Umbilical cord (tissue), 2 donors: ENCODE results near the gene CLSTN2. TPM values are rescaled to one million over a fixed set of nuclear protein-coding genes. Genes with fewer than 3 reads are reported as not detected.

ENCODE experiments used
- DNase-seq: peaks from one replicate; pipeline ENCODE4 v3.0.0-alpha.2; 2015; ENCODE audit warnings: low spot score
- total RNA-seq: library from RNA; depleted of rRNA; stranded (reverse); fragments of >200 nt; gene quantifications from one replicate; pipeline ENCODE4 v1.2.3, GENCODE V29; 2014; ENCODE audit warnings: low replicate concordance; ENCODE audit not compliant: insufficient read depth

CLSTN2 gene
- total RNA-seq, 1 donor from 2014 or later: 8.9 TPM

DNA sequence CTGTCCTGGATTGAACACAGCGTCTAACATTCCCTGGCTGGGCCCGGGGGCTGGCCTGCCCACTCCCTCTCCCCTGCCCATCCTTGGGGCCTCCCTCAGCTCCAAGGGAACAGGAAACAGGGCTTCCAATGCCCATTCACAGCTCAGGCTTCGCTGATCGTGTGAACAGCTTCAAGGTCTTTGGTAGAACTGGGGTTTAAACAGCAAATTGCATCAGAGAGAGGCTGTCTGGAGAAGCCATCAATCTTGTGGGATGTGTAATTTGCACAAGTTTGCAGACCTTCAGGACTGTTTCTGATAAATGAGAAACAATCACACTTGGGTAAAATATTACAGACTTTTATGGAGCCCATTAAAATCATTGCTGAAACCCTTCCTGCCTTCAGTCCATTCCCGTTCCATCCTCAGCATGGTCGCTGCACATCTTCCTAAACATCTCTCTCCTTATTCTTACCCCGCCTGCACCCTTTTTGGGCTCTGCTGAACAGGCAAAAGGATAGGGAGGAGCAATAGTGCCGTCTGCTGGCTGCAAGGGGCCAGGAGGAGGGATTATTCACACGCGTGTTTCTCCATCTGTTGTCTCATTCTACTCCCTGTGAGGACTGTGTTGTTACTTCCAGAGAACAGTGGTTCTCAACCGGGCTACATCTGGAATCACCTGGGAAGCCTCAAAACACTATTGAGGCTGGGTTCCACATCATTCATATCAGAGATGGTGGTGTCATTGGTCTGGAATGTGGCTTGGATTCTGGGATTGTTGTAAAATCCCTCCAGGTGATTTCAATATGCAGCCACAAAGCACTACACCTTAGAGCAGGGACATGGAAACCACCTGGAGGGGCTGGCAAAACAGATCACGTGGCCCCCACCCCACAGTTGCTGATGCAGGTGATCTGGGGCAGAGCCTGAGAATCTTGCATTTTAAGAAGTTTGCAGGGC is 116.3 kb downstream of the CLSTN2 start:
- DNase-seq: peak; percentile 7

DNA sequence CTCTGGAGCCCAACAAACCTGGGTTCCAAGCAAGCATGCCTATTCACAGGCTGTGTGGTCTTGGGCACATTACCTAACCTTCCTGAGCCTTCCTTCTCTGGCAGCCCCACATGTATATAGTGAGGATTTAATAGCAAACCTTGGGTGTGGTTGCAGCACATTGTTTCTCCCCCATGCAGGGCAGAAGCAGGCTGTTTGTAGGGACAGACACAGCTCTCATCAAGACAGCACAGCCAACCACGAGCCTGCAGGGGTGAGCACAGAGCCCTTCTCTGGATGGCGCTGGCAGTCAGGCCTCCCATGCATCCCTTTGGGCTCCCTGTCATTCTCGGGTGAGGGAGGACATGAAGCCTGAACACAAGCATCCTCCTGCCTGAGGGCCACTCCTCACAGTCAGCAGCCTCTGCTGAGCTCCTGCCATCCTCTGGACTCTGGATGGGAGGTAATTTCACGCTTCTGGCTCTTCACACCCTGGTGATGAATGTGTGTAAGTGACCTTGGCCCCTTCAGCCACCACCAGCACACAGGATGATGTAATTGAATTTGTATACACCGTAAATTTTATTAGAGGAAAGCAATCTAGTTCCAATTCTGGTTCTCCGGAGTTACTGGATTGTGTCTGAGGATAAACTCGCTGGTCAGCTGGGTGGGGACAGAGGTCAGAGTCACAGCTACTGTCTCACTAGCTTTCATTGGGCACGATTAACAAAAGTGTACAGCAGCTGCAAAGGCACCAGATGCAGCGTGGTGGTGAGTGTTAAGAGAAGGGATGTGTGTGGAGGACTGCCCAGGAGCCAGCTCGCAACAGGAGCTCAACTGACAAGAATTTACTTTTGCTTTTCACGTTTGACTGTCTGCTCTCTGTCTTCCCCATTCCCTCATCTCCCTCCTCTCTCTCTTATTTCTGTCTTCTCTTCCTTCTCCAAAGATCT is 118.1 kb downstream of the CLSTN2 start:
- no peak for DNase-seq

DNA sequence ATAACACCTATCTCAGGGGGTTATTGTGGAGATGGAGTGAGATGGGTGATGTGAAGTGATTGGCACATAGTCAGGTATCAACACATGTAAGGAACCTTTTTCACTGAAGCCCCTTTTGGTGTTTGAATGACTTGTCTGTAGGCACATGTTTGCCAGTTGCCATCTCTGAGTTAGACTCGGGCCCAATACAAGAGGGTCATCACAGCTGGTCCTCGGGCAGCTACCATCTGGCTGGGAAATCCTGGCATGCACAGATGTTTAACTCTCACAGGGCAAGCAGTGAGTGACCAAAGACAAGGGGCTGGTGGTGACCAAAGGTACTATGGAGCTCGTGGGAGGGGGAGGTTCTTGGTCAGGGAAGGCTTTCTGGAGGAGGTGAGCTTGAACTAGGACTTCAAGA is 118.8 kb downstream of the CLSTN2 start:
- DNase-seq: no peak

DNA sequence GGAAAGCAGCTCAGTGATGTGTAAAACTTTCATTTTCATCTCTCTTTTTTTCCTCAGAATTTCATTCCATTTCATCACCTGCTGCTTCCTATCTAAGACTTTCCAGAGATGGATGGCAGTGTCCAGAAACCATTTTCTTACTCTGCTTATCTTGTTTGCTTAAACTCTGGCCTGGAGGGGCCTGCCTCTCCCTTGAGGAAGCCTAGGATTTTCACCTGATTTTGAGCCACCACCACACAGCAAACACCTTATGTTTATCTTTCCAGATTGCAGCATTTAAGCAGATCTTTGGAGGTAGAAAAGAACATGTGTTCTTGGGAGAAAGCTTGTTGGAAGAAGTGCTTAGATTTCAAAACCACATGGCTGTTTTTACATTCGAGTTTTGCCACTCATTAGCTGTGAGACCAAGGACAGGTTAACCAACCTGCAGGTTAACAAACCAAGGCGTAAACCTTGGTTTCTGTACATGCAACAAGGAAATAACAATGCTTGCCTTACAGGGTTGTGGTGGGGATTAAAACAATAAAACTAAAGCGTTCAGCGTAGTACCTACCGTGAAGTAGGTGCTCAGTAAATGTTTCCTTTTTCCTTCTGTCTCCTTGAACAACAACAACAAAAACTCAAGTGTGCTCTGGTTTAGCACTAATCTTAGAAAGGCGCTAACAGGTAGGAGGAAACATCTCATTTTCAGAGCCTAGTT is 120.3 kb downstream of the CLSTN2 start:
- DNase-seq: no peak

DNA sequence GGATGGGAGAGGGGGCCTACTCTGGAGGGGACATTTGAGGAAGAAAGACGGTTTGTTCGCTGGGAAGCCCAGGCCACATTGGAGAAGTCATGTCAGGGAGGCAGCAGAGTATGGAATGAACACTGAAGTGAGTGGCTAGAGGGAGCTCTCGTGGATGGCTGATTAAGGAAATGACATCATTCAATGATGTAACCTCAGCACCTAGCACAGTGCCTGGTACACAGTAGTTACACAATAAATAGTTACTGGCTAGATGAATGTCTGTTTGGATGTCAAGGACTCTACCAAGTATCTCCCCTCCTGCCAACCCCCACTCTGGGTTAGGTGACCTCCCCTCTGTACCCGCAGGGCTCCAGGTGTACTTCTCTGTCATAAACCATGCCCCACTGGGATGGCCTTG is 121.1 kb downstream of the CLSTN2 start:
- no peak for DNase-seq

DNA sequence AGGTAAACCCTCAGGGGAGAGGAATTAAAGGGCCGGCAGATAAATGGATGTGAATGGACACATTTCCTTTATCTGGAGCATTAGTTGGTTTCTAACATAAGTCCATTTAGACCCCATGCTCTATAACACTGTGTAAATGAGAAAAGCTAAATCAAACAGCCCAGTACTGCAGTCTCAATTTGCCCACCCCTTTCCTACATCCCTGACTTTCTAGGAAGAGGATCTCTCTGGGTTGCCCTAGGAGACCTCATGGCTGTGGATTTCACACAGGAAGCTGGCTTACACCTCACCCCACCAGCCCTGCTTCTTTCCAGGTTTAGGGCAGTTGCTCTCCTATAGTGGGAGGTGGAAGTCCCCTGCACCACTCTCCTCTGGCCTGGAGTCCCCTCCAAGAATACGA is 126.2 kb downstream of the CLSTN2 start:
- DNase-seq: no peak

DNA sequence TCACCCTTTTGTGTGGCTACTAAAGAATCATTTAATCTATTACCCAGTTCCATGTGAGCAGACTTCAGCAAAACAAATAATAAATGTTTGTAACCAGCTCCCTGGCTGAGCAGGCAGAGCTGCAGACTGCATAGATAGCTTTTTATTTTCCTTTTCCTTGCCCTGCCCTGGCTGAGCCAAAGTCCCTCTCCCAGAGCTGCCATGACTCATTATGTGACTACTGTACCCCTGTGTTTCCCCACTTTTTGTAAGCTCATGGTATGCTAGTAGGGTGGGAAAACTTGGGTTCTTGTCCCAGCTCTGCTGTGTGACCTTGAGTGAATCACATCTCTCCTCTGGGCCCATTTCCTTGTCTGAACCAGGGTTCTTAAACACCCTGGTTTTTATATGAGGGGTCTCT is 127.5 kb downstream of the CLSTN2 start:
- DNase-seq: no peak

DNA sequence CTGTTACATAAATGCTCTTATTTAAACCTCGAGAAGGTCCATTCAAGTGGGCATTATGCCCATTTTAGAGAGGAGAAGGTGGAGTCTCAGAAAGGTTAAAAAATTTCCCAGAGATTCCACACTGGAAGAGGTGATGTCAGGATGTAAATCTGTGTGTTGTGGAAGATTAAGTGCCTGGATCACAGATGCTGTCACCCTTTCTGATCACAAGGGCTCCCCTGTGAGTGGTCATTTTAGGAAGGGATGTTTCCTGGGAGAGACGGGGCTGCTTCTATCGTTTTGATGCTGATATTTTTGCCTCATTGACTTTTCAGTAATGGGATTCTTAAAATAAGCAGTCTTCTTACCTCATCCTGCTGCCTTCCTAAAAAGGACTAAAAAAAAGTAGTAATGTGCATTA is 132.5 kb downstream of the CLSTN2 start:
- no peak for DNase-seq

DNA sequence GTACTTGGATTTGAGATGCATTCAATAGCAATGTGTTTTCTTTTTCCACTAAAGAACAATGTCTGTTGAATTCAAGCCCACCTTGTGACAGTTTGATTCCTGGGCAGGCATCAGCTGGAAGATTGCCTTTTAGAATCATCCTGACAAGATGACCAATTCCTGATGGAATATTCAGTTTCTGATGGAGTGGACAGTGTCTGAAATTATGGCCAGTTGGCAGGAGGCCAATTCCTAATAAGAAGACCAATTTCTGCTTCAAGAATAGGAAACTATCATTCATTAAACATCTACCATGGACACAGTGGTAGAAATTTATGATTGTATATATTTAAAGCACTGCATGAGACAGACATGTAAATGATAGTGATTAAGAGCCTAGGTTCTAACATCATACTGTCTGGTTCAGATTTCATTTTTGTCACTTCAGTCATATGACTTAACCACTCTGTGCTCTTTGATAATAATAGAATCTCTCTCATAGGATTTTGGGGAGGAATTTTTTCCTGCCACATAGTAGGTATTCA is 133.6 kb downstream of the CLSTN2 start:
- no peak for DNase-seq

DNA sequence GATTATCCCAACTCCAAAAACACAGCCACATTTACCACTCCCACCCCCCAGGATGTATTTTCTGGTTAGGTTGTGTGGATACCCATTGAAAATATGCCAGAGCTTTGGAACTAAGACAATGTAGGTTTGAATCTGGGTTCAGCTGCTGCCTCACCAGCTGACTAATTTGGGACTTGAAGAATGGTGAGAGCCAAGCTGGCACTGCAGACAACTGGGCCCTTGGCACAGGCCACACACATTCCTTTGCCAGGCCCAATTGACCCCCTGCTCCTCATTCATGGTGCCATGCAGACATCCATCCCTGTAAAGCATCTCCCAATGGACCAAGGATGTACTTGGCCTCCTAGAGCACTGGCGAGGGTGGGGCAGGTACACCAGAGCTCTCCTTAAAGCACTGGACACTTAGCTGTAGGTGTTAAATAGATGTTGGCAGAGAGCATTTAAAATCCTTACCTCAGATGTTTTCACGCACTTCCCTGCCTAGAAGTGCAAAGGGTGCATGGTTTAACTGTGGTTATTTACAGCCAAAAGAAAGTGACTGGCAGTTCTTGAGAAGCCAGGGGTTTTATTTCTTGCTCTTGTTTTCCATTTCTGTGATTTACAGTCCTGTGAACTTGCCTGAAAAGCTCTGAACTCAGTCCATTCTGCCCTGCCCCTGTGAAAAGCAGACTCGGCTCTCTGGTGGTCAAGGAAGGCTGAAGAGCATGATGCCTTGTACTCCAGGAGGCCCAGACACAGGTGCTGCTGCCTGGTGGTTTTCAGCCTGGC is 138.5 kb downstream of the CLSTN2 start:
- no peak for DNase-seq

DNA sequence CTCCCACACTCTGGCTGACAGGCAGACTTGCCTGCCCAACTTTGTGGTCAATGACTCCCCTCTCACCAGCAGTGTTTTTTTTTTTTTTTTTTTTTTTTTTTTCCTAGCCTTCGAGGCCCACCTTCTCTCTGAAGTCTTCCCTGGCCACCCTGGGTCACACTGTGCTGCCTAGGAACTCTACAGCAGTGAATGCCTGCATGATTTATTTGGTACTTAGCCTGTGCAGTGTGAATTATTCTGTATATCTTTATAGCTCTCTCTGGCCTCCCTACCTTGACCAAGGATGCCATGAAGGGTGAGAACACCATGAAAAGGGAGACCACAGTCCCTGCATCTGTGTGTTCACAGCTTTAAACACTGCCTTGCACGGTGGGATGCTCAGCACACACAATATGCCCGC is 141.6 kb downstream of the CLSTN2 start:
- DNase-seq: no peak

DNA sequence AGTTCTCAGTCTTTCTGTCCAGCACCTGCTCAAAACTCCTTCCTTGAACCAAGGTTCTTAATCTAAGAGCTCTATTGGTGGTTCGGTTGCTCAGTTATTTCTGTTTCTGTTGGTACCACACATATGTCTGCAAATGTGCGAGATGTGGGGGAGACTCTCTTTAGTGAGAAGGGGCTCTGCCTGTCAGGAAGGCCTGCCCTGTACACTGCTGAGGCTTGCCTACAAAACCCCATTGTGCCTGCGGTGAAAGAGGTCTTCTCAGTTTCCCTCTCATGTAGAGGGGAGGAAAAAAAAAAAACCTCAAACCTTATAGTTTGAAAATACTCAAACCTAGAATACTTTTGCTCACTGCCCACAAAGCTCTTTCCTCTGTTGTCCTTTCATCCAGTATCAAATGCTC is 142.4 kb downstream of the CLSTN2 start:
- no peak for DNase-seq

DNA sequence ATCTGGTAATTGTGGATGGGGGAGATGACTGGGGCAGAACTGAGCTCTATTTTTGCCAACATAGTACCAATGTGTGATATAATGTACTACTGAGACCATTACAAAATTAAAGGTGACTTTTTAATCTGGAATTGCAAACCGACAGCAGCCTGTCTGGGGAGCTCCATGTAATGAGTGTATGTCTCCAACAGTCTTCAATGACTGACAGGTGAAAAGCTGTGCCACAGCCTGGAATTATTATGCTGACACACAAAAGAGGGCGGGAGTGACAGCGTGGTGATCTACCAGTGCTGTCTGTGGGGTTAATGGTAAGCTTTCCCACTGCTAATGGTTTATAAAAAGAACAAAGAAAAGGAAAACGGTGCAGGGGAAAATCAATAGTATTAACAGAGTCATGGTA is 143.4 kb downstream of the CLSTN2 start:
- DNase-seq: no peak

DNA sequence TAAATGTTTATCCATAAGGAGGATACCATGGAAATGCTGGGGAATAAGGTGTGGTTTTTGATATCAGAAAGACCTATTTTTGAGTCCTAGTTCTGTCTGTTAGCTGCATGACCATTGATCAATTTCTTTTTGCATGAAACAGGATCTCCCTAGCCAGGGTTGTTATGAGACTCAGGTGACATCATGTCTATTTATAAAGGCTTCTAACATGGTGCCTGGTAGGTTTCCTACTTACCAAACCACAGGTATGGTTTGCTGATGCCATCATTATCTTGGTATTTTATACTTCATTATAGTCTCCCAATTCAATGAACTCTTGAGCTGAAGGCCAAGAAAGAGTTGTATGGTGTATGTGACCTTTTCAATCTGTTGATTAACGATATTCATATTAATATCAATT is 144.0 kb downstream of the CLSTN2 start:
- no peak for DNase-seq

DNA sequence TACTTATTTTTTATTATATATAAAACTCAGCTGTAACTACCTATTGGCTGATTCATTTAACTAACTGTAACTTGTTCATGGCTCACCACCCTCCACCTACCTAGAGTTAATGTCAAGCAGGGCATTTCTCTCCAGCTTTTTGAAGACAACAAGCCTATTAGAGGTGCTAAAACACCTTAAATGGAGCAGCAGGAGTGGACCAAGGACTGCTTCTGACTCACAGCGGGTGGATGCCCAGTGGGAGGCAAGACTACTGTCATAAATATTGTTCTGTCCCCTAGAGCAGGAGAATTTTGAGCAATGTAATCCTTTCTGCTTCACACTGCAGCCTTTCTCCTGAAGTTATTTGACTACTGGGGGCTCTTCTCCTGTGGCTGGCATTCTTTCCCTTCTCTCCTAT is 146.9 kb downstream of the CLSTN2 start:
- no peak for DNase-seq

DNA sequence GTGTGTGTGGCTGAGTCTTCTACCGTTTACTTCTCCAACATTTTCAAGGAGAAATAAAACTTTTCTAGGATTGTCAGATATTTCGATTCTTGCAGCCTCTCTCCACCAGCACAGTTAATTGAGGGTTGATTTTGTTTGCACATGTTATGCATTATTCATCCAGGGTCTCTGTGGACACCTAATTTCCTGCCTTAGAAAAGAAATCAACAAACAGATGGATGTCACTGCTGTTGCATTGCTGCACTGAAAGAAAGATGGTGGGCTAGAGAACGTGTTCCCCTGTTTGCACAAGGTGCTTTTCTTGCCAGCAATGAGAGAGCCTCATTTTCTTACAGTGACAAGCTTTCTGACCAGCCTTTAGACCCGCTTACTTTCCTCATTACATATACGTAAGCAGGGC is 150.0 kb downstream of the CLSTN2 start:
- DNase-seq: no peak

DNA sequence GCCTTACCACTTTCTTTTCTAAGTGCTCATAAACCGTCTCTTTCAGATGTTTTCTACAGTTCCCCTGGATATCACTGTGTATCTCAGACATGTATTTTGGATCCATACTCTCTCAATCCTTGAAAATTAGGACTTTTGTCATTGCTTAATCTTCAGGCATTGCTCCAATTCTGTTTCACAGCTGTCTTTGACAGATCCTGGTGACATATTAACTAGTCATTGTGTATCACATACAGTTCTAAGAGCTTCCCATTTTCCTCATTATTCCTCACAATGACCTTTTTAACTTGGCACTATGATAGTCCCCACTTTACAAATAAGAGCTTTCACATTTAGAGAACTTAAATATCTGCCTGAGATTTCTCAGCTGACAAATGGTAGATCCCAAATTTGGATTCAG is 151.7 kb downstream of the CLSTN2 start:
- DNase-seq: no peak

DNA sequence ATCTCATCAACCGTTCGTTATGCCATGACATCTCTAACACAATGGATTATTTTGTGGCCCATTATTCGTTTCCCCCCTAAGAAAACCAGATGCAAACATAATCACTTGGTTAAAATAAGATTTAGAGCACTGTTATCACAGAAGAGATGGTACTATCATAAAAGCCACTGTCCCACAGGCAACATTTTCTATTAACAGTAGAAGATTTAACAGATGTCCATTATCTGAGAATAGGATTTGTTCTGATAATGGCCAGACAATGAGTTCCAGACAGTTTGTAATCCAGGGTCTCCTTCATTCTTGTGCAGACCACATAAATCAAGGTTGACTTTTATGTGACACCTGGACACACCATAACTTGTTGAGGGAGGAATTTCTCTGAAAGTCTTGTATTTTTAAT is 153.1 kb downstream of the CLSTN2 start:
- DNase-seq: no peak

DNA sequence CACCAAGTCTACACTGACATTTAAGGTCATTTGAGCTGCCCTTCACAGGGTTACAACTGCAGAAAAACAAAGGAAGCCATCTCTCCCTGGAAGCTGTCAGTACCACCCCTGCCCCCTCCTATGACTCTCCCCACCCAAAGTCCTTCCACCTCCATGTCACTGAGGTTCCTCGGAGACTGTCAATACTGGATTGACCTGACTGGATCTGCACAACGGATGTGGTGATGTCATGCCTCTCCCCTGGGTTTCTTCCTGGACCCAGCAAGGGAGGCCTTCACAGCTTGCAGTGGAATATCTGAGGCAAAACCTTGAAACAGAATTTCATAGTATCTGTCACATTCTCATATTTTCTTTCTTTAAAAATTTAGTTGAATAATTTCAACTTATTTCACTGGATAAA is 153.5 kb downstream of the CLSTN2 start:
- no peak for DNase-seq

DNA sequence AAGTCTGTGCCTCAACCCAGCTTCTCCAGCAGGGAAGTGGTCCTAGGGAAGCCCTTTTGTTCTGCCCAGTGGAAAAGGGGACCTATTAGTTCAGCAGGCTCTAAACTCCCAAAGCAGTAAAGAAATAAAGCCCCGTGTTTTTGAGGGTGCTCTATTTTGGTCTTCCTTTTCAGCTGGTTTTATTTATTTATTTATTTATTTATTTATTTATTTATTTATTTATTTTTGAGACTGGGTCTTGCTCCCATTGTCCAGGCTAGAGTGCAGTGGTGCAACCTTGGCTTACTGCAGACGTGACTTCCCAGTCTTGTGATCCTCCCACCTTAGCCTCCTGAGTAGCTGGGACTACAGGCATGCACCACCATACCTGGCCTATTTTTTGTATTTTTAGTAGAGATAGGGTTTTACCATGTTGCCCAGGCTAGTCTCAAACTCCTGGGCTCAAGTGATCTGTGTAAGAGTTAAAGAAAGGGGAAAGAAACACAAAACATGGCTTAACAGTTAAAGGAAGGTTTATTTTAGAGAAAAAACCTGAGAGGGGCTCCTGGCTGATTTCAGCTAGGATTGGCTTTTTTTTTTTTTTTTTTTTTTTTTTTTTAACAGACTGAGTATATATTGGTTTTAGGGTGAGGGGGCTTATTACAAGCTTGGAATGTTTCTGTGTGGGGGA is 154.6 kb downstream of the CLSTN2 start:
- DNase-seq: no peak
